ENCODE data around the gene STPG3.

- TF ChIP-seq POLR2A (IDR thresholded peaks at IDR 0.05) = no peak
- no peak for TF ChIP-seq CTCF (IDR thresholded peaks at IDR 0.05)
Observed at GRCh38 chr9:137234758-137235423, 16.2 kb upstream of the STPG3 start.
